ENCODE data around the gene CALML3.

The CALML3 gene

DNA sequence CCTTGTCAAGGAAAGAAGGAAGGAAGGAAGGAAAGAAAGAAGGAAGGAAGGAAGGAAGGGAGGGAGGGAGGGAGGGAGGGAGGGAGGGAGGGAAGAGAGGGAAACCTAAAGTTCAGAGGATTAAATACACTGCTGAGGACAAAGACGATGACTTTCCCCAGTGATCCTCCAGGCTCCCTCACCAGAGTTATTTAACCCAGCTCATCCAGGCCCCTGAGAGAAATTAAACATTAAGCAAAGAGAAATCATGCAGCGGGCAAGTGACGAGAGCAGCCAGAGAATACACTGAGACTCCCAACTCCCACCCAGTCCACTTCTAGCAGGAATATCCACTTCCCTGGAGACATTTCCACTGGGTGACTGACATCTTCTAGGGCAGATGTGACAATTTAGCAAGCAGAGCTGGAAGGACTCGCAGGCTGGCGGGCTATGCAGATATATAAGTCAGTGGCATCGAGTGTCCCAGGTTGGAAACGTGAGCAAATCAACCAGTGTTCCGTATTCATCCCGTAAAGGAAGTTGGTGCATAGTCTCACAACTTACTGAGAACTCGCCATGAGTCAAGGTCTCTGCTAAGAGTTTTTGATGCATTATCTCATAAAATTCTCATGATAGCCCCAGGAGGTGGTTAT, 48.7 kb downstream of the CALML3 start:
- no peak overlapping the region for H3K27ac ChIP-seq
- no peak for TF ChIP-seq ZFX (IDR thresholded peaks at IDR 0.05)
- TF ChIP-seq, protein P1, sequence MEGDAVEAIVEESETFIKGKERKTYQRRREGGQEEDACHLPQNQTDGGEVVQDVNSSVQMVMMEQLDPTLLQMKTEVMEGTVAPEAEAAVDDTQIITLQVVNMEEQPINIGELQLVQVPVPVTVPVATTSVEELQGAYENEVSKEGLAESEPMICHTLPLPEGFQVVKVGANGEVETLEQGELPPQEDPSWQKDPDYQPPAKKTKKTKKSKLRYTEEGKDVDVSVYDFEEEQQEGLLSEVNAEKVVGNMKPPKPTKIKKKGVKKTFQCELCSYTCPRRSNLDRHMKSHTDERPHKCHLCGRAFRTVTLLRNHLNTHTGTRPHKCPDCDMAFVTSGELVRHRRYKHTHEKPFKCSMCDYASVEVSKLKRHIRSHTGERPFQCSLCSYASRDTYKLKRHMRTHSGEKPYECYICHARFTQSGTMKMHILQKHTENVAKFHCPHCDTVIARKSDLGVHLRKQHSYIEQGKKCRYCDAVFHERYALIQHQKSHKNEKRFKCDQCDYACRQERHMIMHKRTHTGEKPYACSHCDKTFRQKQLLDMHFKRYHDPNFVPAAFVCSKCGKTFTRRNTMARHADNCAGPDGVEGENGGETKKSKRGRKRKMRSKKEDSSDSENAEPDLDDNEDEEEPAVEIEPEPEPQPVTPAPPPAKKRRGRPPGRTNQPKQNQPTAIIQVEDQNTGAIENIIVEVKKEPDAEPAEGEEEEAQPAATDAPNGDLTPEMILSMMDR (conservative IDR thresholded peaks at IDR 0.05), result no peak

DNA sequence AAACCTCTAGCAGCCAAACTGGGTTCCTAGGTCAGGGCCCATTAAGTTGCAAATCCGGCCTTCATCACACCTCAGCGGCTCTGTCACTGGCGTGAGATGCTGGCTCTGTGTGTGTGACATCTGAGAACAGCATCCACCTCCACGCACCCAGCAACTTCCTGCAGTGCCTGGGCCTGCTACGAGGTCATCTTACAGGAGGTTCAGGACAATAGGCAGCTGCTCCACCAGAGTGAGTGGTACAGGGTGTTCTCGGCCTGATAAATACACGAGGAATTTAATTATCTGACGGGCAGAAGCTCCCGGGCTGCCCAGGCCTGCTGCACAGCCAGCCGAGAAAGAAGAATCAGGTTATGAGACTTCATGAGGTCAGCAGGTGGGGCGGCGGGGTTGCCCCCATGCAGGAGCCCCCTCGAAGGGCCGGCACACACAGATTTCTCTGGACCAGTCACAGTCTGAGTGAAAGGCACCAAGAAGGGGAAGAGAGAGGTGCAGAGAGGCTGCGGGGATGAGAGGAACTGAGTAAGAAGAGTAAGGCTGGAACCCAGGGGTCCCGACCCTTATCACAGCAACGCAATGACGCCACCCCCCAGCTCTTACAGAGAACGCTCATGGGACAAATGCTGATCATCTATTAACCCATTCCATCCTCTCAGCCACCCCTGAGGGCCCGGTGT, 49.3 kb downstream of the CALML3 start:
- TF ChIP-seq, protein P1 (conservative IDR thresholded peaks at IDR 0.05), result no peak
- TF ChIP-seq ZFX (IDR thresholded peaks at IDR 0.05), result no peak
- no peak overlapping the region for H3K27ac ChIP-seq

DNA sequence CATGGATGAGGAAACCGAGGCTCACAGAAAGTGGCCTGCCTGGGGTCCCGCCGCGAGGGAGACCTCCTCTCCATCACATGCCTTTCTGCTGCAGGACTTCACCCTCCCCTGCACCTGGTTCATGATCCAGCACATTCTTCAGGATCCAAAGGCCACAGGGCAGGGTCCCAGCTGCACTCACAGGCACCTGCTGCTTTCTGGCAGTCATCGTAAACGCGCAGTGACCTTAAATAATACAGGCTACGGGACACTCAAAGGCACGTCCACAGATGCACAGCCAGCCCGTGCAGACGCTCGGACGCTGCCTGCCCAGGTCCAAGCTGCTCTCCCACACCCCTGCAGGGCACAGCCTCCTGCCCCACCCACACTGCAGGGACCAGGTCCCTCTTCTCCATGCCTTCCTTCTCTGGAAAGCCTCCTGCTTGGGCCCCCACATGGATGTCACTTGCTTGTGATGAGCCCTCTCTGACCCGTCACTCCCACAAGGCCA, 49.9 kb downstream of the CALML3 start:
- no peak overlapping the region for H3K27ac ChIP-seq
- TF ChIP-seq, protein P1 (conservative IDR thresholded peaks at IDR 0.05), result no peak
- TF ChIP-seq ZFX (IDR thresholded peaks at IDR 0.05), result no peak

DNA sequence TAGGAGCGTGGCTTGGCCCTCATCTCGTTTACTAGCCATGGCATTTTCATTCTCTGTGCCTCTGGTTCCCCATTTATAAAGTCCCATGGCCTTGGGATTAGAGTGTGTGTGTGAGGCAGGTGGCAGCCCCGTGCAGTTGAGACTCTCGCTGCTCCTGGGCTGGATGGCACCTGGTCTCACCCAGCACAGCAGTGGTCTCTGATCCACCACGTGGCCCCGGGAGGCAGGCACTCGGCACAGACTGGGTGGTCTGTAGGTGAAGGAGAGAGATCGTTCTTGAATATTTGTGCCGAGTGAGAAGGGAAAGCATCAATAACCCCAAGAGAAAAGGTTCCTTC, 50.4 kb downstream of the CALML3 start:
- no peak for TF ChIP-seq ZFX (IDR thresholded peaks at IDR 0.05)
- TF ChIP-seq, protein P1 (conservative IDR thresholded peaks at IDR 0.05), result no peak
- H3K27ac ChIP-seq, result no peak overlapping the region

DNA sequence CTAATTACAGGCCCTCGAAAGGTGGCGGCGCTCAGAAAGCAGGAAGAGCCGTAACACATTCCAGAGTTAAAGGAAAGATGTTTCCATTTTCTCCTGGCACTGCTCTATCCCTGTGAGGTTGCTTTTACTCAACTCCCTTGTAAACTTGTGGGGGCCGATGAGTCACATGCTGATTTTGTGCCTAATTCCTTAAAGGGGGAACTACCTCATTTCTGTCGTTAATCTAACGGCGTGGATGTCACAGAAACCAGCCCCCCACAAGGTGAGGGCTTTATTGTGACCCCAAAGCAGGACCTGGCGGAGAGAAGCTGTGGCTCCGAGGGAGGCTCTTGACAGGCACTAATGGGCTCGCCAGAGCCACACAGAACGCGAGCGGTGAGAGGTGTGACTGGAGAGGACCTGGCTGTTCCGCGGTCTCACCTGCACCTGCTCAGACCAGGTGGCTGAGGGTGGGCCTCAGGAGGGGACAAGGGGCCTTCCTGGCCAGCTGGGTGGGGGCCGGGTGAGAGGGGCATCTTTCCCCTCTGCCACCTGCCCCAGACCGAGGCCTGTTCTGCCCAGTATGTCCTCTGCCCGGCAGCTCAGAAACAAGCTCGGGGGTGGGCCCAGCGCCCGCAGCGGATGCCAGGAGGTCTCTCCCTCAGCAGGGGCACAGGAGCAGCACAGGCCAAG, 50.9 kb downstream of the CALML3 start:
- no peak overlapping the region for H3K27ac ChIP-seq
- no peak for TF ChIP-seq ZFX (IDR thresholded peaks at IDR 0.05)
- TF ChIP-seq, protein P1 (conservative IDR thresholded peaks at IDR 0.05), result no peak

DNA sequence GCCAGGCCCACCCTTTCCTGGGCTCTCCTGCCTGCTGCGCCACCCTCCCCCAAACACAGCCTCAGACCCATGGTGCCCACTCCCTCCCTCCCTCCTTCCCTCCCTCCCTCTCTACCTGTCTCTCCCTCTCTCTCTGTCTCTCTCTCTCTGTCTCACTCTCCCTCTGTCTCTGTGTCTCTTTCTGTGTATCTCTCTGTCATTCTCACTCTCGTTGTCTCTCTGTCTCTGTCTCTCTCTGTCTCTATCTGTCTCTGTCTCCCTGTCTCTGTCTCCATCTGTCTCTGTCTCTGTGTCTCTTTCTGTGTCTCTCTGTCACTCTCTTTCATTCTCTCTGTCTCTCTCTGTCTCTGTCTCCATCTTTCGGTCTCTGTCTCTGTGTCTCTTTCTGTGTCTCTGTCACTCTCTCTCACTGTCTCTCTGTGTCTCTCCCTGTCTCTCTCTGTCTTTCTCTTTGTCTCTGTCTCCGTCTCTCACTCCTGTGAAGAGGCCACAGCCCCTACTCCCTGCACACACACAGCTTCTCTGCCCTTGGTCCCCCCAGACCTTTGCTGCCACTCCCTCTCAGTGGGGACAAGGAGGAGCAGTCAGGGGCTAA, 51.5 kb downstream of the CALML3 start:
- TF ChIP-seq ZFX (IDR thresholded peaks at IDR 0.05), result no peak
- TF ChIP-seq, protein P1 (conservative IDR thresholded peaks at IDR 0.05), result no peak
- no peak overlapping the region for H3K27ac ChIP-seq
